Gastrocnemius medialis (tissue), 4 donors: ENCODE data around the gene ARHGEF10L. TPM values are rescaled to one million over a fixed set of nuclear protein-coding genes. Genes with fewer than 3 reads are reported as not detected.

Experiments used
- ATAC-seq, 2 donors: fragments of 150-250 bp; one replicate each; pipeline ENCODE4 v1.9.1; 2016
- DNase-seq, 2 donors: peaks; one replicate each; pipeline ENCODE4 v3.0.0-alpha.2; 2019
- H3K27ac ChIP-seq, 4 donors: fragments of 200-600 bp; sonication (generic); 1 replicate in 1 of 4; 2 replicates in 3 of 4; pipeline ENCODE4 v1.5.1; 2016 to 2018; ENCODE audit warnings: mild to moderate bottlenecking in 2 of 4, moderate library complexity in 1 of 4
- H3K27me3 ChIP-seq, 3 donors: fragments of 200-600 bp; sonication (generic) in 2 of 3; 1 replicate in 1 of 3; 2 replicates in 2 of 3; pipeline versions ENCODE4 v1.5.1 to v1.6.0; 2016 to 2019; ENCODE audit warnings: mild to moderate bottlenecking in 1 of 3, moderate library complexity in 1 of 3
- H3K36me3 ChIP-seq, 2 donors: fragments of 200-600 bp; sonication (generic) in 1 of 2; one replicate each; pipeline ENCODE4 v1.5.1; 2017 to 2018
- H3K4me1 ChIP-seq, 2 donors: fragments of 200-600 bp; sonication (generic) in 1 of 2; one replicate each; pipeline ENCODE4 v1.5.1; 2016 to 2017; ENCODE audit warnings: mild to moderate bottlenecking in 2 of 2
- H3K4me3 ChIP-seq, 4 donors: fragments of 200-600 bp; sonication (generic) in 3 of 4; 1 replicate in 1 of 4; 2 replicates in 3 of 4; pipeline ENCODE4 v1.5.1; 2016 to 2019; ENCODE audit warnings: mild to moderate bottlenecking in 2 of 4
- H3K9me3 ChIP-seq, 3 donors: fragments of 200-600 bp; sonication (generic) in 2 of 3; 1 replicate in 1 of 3; 2 replicates in 2 of 3; pipeline ENCODE4 v1.5.1; 2016 to 2019
- POLR2A ChIP-seq, 2 donors: fragments of 450-650 bp; IDR thresholded peaks; one replicate each; pipeline ENCODE4 v1.6.1; 2017; ENCODE audit warnings: antibody characterized with exemption in 2 of 2, mild to moderate bottlenecking in 2 of 2, moderate library complexity in 2 of 2
- in situ Hi-C, 4 donors: fragments of 200-750 bp; cut with MboI; loops; one replicate each; pipeline versions ENCODE4 v1.15.0 to v1.8.0; 2017; ENCODE audit warnings: low sequenced_read_pairs in 4 of 4
- intact Hi-C: fragments of 100-400 bp; cut with DNase I; formaldehyde crosslinking; loops from one replicate; pipeline ENCODE4 v1.15.1; 2023; ENCODE audit warnings: low total_unique reads
- total RNA-seq, 4 donors: library from RNA; depleted of rRNA; stranded (reverse); fragments of >200 nt; gene quantifications; one replicate each; pipeline versions ENCODE4 v1.1.0 to v1.2.3, GENCODE V29; 2016
- TF ChIP-seq, protein P1 (sequence below), 5 experiments: fragments of 450-650 bp in 3 of 5; fragments of 200-600 bp in 2 of 5; sonication (generic) in 2 of 5; IDR thresholded peaks in 4 of 5; conservative IDR thresholded peaks in 1 of 5; 1 replicate in 4 of 5; 2 replicates in 1 of 5; pipeline ENCODE4 v1.5.1; 2016 to 2019; ENCODE audit warnings: antibody characterized with exemption in 5 of 5, mild to moderate bottlenecking in 3 of 5, moderate library complexity in 3 of 5

Gene ARHGEF10L
- total RNA-seq, 4 donors from 2014 or later, result 21.2 to 111 (median 73.8) TPM

DNA sequence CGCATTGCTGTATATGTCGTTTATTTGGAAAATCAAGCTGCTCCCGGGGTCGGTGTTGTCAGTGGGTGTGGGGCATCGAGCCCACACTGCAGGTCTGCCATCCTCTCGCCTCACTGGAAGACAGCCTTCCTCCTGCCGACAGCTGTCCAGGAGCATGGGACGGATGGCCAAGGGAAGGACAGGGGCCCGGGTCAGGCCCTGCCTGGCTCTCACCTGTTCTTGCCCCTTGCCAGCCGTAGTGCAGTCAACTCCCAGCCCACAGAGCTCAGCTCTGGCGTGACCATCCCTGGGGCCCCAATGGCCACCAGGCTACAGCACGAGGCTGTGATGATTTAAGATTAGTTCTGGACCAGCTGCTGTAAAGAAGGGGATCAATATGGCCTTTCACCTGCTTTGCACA lies 128.7 kb downstream of the ARHGEF10L start:
- no peak for ATAC-seq
- in situ Hi-C loops, result no loop called here

DNA sequence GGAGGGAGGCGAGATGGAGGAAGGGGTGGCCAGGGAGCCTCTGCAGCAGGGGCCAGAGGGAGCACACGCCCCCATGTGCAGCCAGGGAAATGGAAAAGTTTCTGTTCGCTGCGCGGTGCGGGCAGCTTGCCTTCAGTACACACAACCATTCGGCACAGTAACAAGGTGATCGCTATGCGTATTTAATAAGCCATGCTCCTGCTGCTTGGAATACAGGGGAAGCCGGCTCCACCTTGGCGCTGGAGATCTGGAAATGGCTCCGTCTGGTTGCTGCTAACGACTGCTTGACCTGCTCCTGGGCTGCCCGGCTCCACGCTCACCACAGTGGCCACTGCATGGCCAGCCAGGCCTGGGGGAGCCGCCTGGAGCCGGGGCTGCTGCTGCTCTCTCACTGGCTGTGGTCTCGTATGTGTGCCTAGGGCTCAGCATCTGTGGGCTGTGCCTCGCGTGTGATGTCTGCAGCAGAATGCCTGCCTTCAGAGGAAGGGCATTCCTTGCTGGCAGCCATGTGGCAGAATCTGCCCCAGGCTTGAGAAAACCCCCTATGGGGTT lies 129.2 kb downstream of the ARHGEF10L start:
- H3K27ac ChIP-seq, result no peak overlapping the region
- ATAC-seq, result no peak
- intact Hi-C loops (no loop called here), in situ Hi-C loops (no loop called here)
- TF ChIP-seq, protein P1, sequence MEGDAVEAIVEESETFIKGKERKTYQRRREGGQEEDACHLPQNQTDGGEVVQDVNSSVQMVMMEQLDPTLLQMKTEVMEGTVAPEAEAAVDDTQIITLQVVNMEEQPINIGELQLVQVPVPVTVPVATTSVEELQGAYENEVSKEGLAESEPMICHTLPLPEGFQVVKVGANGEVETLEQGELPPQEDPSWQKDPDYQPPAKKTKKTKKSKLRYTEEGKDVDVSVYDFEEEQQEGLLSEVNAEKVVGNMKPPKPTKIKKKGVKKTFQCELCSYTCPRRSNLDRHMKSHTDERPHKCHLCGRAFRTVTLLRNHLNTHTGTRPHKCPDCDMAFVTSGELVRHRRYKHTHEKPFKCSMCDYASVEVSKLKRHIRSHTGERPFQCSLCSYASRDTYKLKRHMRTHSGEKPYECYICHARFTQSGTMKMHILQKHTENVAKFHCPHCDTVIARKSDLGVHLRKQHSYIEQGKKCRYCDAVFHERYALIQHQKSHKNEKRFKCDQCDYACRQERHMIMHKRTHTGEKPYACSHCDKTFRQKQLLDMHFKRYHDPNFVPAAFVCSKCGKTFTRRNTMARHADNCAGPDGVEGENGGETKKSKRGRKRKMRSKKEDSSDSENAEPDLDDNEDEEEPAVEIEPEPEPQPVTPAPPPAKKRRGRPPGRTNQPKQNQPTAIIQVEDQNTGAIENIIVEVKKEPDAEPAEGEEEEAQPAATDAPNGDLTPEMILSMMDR (IDR thresholded peaks at IDR 0.05 in 4 of 5, conservative IDR thresholded peaks at IDR 0.05 in 1 of 5), result no peak
- TF ChIP-seq POLR2A (IDR thresholded peaks at IDR 0.05), result no peak
- no peak for DNase-seq
- H3K4me3 ChIP-seq, result no peak overlapping the region
- no peaks in the 10 kb centered on the region for H3K9me3 ChIP-seq
- H3K36me3 ChIP-seq, result peaks cover 0 to 22% of the 10 kb centered on the region in 2 donors
- no peaks in the 10 kb centered on the region for H3K27me3 ChIP-seq
- H3K4me1 ChIP-seq, result peaks cover 13 to 17% of the 10 kb centered on the region in 2 donors

More for the DNA sequence above, 128.7 kb downstream of the ARHGEF10L start:
- Histone ChIP-seq H3K27me3 (no peaks in the 10 kb centered on the region), H3K36me3 (peaks cover 0 to 22% of the 10 kb centered on the region in 2 donors), H3K4me3 (no peak overlapping the region), H3K9me3 (no peaks in the 10 kb centered on the region), H3K4me1 (peaks cover 8 to 12% of the 10 kb centered on the region in 2 donors), H3K27ac (no peak overlapping the region)
- TF ChIP-seq POLR2A (IDR thresholded peaks at IDR 0.05), result no peak
- TF ChIP-seq, protein P1 (IDR thresholded peaks at IDR 0.05 in 4 of 5, conservative IDR thresholded peaks at IDR 0.05 in 1 of 5), result no peak
- no peak for DNase-seq
- intact Hi-C loops, result no loop called here

DNA sequence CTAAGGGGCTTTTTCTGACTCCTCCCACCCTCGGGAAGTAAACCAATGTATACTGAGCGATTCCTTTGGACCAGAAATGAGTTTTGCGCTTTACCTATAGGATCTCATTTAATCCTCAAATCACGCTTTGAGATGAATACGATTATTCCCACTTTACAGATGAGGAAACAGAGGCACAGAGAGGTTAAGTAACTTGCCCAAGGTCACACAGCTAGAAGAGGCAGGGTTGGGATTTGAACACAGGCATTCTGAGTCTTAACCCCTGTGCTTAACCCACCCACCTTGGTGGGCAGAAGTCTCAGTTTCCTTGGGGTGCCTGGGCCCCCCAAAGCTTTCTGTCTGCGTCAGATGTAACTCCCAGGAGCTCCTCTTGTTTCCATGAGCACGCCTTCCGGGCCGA lies 129.8 kb downstream of the ARHGEF10L start:
- TF ChIP-seq, protein P1 (IDR thresholded peaks at IDR 0.05 in 4 of 5, conservative IDR thresholded peaks at IDR 0.05 in 1 of 5), result no peak
- no peak for TF ChIP-seq POLR2A (IDR thresholded peaks at IDR 0.05)
- Histone ChIP-seq H3K36me3 (peaks cover 0 to 21% of the 10 kb centered on the region in 2 donors), H3K27me3 (no peaks in the 10 kb centered on the region), H3K9me3 (no peaks in the 10 kb centered on the region), H3K4me1 (peaks cover 18 to 21% of the 10 kb centered on the region in 2 donors), H3K4me3 (no peak overlapping the region), H3K27ac (peak overlapping the region in 2 of 4 donors; percentile 19 to 37)
- ATAC-seq (no peak), DNase-seq (no peak)
- intact Hi-C loops (no loop called here), in situ Hi-C loops (no loop called here)

DNA sequence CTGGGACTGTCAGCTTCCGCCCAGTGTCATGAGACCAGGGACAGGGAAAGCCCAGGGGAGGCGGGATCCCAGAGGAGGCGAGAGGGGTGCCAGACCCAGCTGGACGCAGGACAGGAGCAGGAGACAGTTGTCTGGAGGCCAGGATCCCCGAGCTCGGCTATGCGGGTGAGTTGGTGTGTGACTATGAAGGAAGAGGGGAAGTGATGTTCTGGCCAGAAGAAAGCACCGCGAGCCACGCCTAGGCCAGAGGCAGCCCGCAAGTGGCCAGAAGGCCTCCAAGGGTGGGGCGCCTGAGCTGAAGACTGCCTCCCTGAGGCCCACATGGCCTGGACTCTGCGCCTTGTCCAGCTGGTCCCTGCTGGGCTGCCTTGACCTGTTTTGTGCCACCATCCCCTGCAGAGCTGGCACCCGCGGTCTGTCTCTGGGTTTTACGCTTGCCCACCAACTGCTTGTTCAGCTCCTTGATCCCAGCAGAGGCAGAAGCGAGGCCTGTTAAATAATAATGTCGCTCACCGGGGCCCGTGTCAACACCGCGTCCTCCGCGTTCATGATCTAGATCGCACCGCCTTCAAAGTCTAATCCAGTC lies 130.5 kb downstream of the ARHGEF10L start:
- intact Hi-C loops (no loop called here), in situ Hi-C loops (no loop called here)
- TF ChIP-seq, protein P1 (IDR thresholded peaks at IDR 0.05 in 4 of 5, conservative IDR thresholded peaks at IDR 0.05 in 1 of 5), result no peak
- TF ChIP-seq POLR2A (IDR thresholded peaks at IDR 0.05), result no peak
- no peaks in the 10 kb centered on the region for H3K9me3 ChIP-seq
- ATAC-seq, result peak in 1 of 2 donors; percentile 11
- peak in 1 of 2 donors; percentile 35 for DNase-seq
- H3K27me3 ChIP-seq, result no peaks in the 10 kb centered on the region
- peak overlapping the region in 2 of 4 donors; percentile 19 to 37 for H3K27ac ChIP-seq
- no peak overlapping the region for H3K4me3 ChIP-seq
- peaks cover 22 to 24% of the 10 kb centered on the region in 2 donors for H3K4me1 ChIP-seq
- H3K36me3 ChIP-seq, result peaks cover 0 to 15% of the 10 kb centered on the region in 2 donors
